ENCODE data around the gene REG3A. TPM values are rescaled to one million over a fixed set of nuclear protein-coding genes. Genes with fewer than 3 reads are reported as not detected.

The REG3A gene
- total RNA-seq: not detected

DNA sequence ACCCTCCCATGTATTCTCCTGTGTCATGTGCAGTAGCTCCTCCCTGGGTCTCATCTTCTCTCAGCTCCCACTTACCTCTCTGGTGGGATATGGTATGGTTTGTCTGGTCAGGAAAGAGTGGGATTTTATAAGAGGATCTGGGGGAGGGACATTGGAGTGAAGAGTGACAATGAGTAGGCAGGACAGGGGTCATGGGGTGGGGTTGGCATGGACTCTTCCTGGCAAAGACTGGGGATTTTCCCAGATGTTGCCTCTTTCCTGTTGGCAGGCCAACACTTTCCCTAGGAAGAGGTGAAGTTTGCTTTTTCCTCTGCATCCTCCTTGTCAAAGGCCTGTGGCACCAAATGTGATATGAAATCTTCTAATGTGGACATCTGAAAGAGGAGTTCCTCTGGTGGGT lies at the start of gene REG3A:
Gene REG3A (minus strand): TSS at position 101 of the 400 bp plus-strand sequence. CDS start 348 bp downstream, outside the sequence.
- Histone ChIP-seq H3K4me1 (ENCODE audit: insufficient read depth, low read length) (no peaks in the 10 kb centered on the region), H3K27me3 (ENCODE audit: insufficient read depth, low read length) (no peaks in the 10 kb centered on the region), H3K4me3 (ENCODE audit: low read length) (no peak within 1 kb of the TSS), H3K9me3 (ENCODE audit: low read depth, low read length) (no peaks in the 10 kb centered on the region)

- no peaks in the 10 kb centered on the region for H3K4me1 ChIP-seq (ENCODE audit: insufficient read depth, low read length)
- no peaks in the 10 kb centered on the region for H3K27me3 ChIP-seq (ENCODE audit: insufficient read depth, low read length)
- H3K9me3 ChIP-seq (ENCODE audit: low read depth, low read length): no peaks in the 10 kb centered on the region
- no peak overlapping the region for H3K4me3 ChIP-seq (ENCODE audit: low read length)
Measured at GRCh38 chr2:79200762-79201161, 41.2 kb upstream of the REG3A start.

GRCh38 chr2:79191816-79192215 lies 32.3 kb upstream of the REG3A start:
- Histone ChIP-seq H3K27me3 (ENCODE audit: insufficient read depth, low read length) (no peaks in the 10 kb centered on the region), H3K9me3 (ENCODE audit: low read depth, low read length) (no peaks in the 10 kb centered on the region)

DNA sequence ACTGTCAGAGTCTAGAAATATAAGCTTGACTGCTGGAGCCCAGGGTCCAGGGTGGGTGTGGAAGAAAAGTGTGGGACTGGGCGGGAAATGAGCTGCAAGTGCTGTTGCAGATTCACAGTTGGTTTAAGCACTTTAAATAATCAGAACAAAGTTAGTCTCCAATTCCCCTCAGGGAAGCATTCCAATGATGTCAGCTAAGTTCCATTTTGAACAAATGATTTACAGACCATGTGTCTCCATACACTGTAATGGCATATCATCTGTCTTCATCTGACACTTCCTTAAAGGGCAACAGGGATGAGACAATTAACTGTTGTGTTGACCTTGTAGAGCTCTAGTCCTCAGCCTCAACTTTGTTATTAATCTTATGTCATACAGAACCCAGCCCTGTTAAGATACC lies 31.5 kb upstream of the REG3A start:
- no peaks in the 10 kb centered on the region for H3K27me3 ChIP-seq (ENCODE audit: insufficient read depth, low read length)
- no peaks in the 10 kb centered on the region for H3K4me1 ChIP-seq (ENCODE audit: insufficient read depth, low read length)
- no peaks in the 10 kb centered on the region for H3K9me3 ChIP-seq (ENCODE audit: low read depth, low read length)
- H3K4me3 ChIP-seq (ENCODE audit: low read length): no peak overlapping the region

More at GRCh38 chr2:79191816-79192215, 32.3 kb upstream of the REG3A start:
- no peak overlapping the region for H3K4me3 ChIP-seq (ENCODE audit: low read length)
- H3K4me1 ChIP-seq (ENCODE audit: insufficient read depth, low read length): no peaks in the 10 kb centered on the region

DNA sequence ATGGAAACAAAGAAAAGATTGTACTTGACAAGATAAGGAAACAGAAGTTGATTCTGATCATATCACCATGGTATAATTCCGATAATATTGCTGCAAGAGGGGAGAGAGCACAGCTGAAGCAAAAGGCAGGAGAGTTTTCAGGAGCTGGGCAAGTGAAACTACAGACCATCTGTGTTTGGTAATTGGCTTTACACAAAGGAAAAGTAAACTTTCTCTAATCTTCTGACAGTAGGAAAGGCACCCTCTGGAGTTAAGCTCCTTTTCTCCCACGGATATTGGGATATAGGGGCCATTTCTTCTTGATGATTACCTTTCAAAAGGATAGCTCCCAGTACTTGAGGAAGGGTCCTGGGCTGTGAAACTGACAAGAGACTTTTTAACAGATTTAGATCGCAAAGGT lies 29.9 kb upstream of the REG3A start:
- no peaks in the 10 kb centered on the region for H3K9me3 ChIP-seq (ENCODE audit: low read depth, low read length)
- H3K4me3 ChIP-seq (ENCODE audit: low read length): no peak overlapping the region
- H3K4me1 ChIP-seq (ENCODE audit: insufficient read depth, low read length): no peaks in the 10 kb centered on the region
- H3K27me3 ChIP-seq (ENCODE audit: insufficient read depth, low read length): no peaks in the 10 kb centered on the region

DNA sequence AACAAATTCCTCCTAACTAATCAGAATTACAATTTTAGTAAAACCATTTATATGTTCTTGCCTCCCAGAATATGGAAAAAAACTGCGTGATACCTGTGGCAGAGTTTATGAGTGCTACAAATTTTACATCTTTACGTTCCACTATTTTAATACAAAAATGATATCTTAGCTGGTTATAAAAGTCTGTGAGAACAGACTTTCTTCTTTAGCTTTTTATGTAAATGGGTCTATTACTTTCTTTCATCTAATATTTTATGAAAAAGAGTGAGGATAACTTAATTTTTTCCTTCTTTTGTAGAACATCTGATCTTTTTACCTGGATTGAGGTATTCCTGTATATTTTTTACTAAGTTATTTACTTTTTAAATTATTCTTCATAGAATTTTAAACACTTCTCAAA lies 22.1 kb upstream of the REG3A start:
- H3K4me1 ChIP-seq (ENCODE audit: insufficient read depth, low read length): no peaks in the 10 kb centered on the region
- H3K4me3 ChIP-seq (ENCODE audit: low read length): no peak overlapping the region
- H3K27me3 ChIP-seq (ENCODE audit: insufficient read depth, low read length): no peaks in the 10 kb centered on the region
- peaks cover 6% of the 10 kb centered on the region for H3K9me3 ChIP-seq (ENCODE audit: low read depth, low read length)

- peaks cover 6% of the 10 kb centered on the region for H3K9me3 ChIP-seq (ENCODE audit: low read depth, low read length)
- H3K27me3 ChIP-seq (ENCODE audit: insufficient read depth, low read length): no peaks in the 10 kb centered on the region
- no peak overlapping the region for H3K4me3 ChIP-seq (ENCODE audit: low read length)
Measured at GRCh38 chr2:79180092-79180491, 20.5 kb upstream of the REG3A start.

DNA sequence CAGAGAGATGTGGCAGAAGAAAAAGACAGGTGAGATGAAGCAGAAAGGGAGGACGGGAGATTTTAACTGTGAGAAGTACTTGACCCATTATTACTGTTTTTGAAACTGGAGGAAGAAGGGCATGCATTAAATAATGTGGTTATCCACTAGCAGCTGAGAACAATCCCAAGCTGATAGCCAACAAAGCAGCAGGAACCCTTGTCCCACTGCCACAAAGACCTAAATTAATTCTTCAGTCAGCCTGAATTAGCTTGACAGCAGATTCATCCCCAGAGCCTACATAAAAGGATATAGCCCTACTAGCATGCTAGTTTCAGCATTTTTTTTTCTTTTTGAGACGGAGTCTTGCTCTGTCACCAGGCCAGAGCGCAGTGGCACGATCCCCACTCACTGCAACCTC lies 19.5 kb upstream of the REG3A start:
- H3K4me1 ChIP-seq (ENCODE audit: insufficient read depth, low read length): no peaks in the 10 kb centered on the region
- peaks cover 6% of the 10 kb centered on the region for H3K9me3 ChIP-seq (ENCODE audit: low read depth, low read length)
- H3K27me3 ChIP-seq (ENCODE audit: insufficient read depth, low read length): no peaks in the 10 kb centered on the region
- H3K4me3 ChIP-seq (ENCODE audit: low read length): no peak overlapping the region

More at GRCh38 chr2:79180092-79180491, 20.5 kb upstream of the REG3A start:
- H3K4me1 ChIP-seq (ENCODE audit: insufficient read depth, low read length): no peaks in the 10 kb centered on the region

DNA sequence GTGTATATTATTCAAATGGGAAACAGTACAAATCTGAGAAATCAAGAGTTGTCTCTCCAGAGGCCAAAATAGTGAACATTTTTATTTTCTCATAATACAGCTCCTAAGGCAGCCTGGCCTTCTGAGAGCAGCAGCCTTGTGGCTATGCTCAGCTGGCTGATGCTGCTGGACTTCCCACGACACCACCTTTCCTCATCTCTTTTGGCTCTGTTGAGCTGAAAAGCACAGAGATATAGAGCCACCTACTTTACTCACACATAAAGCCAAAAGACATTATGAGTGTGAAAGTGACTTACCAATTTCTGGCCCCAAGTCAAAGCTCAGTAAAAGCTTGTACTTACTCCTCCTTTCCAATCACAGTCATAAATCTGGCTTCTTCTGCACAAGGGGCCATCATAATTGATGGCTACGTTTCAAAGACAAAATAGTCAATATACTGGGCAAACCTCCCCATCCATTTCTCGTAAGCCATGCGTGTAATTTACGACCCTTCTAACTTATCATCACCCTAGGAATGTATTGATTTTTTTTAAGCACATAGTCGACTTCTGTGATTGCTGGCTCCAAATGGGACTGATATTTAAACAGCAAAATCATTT lies 18.6 kb upstream of the REG3A start:
- Histone ChIP-seq H3K9me3 (ENCODE audit: low read depth, low read length) (peaks cover 6% of the 10 kb centered on the region), H3K27me3 (ENCODE audit: insufficient read depth, low read length) (no peaks in the 10 kb centered on the region), H3K4me1 (ENCODE audit: insufficient read depth, low read length) (no peaks in the 10 kb centered on the region), H3K4me3 (ENCODE audit: low read length) (no peak overlapping the region)

DNA sequence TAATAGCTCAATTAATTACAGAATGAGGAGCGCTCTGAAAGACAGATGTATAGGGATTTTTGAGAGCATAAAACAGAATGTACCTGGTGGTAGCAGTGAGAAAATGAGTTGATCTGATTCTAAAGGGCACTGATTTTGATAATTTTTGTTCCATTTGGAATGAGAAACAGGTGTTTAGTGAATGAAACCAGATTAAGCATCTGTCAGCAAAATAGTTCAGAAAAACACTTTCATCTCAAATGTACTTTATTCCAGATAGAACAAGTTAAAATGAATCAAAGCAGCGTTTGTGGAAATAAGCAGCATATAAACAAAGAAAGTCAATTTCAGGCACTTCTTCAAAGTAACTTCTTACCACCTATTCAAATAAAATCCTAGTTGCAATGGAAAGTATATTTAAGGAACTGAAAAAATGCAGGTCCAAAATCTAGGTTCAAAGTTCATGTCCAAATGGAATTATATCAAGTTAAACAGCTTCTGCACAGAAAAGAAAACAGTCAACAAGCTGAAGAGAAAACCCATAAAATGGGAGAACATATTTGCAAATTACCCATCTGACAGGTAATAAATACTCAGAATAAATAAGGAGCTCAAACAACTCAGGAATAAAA lies 11.9 kb upstream of the REG3A start:
- H3K9me3 ChIP-seq (ENCODE audit: low read depth, low read length): no peaks in the 10 kb centered on the region
- no peak overlapping the region for H3K4me3 ChIP-seq (ENCODE audit: low read length)
- H3K4me1 ChIP-seq (ENCODE audit: insufficient read depth, low read length): no peaks in the 10 kb centered on the region
- no peaks in the 10 kb centered on the region for H3K27me3 ChIP-seq (ENCODE audit: insufficient read depth, low read length)

DNA sequence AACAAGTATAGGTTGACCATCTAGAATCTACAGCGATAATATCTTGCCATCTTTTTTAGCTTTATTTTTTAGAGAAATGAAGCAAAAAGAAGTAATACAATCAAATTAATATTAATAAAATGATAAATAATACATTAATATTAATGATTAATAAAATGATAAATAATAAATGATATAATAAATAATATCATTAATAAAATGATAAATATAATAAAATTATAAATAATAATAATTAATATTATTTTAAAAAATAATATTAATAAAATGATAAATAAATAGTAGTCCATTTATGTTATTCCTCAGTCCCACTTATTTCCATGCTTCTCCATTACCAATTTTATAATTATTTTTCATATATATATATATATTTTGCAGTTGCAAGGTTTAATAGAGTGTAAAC lies 3.2 kb upstream of the REG3A start:
- Histone ChIP-seq H3K4me1 (ENCODE audit: insufficient read depth, low read length) (no peaks in the 10 kb centered on the region), H3K4me3 (ENCODE audit: low read length) (no peak overlapping the region), H3K9me3 (ENCODE audit: low read depth, low read length) (no peaks in the 10 kb centered on the region), H3K27me3 (ENCODE audit: insufficient read depth, low read length) (no peaks in the 10 kb centered on the region)

DNA sequence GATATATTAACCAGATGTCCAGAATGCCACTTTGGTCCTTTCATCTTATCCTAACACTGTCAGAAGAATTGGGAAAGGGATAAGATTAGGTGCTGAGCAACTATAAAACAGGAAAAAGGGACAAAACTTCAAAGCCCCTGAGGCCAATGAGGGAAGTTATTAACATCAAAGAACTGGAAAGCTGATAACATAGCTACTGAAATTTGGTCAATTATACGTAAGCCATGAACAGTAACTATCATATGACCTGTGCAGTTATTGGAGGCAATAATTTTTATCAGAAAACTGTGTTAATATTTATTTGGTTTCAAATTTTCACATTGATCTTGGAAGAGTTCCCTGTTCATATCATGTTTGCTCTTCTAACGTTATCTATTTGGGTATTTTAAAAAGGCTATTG lies 2.6 kb upstream of the REG3A start:
- no peak overlapping the region for H3K4me3 ChIP-seq (ENCODE audit: low read length)
- H3K27me3 ChIP-seq (ENCODE audit: insufficient read depth, low read length): no peaks in the 10 kb centered on the region
- no peaks in the 10 kb centered on the region for H3K9me3 ChIP-seq (ENCODE audit: low read depth, low read length)
- H3K4me1 ChIP-seq (ENCODE audit: insufficient read depth, low read length): no peaks in the 10 kb centered on the region

DNA sequence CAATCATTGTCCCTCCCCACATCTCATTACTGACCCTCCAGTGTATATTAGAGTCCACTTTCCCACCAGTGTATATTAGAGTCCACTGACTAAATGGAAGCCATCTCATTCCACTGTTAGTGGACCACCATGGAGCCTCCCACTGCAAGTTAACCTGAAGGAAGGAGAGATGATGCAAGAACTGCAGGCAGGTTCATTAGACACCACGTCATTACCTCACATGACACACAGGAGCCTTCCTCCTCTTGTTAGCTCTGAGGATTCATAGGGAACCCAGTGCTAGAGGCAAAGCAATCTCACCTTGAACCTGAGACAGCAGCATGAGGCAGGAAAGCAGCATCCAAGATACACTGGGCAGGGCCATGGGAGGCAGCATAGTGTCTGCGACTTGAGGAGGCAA lies 523 bp downstream of the REG3A start:
- Histone ChIP-seq H3K9me3 (ENCODE audit: low read depth, low read length) (no peaks in the 10 kb centered on the region), H3K27me3 (ENCODE audit: insufficient read depth, low read length) (no peaks in the 10 kb centered on the region), H3K4me1 (ENCODE audit: insufficient read depth, low read length) (no peaks in the 10 kb centered on the region), H3K4me3 (ENCODE audit: low read length) (no peak overlapping the region)

- Histone ChIP-seq H3K9me3 (ENCODE audit: low read depth, low read length) (no peaks in the 10 kb centered on the region), H3K4me3 (ENCODE audit: low read length) (no peak overlapping the region), H3K4me1 (ENCODE audit: insufficient read depth, low read length) (no peaks in the 10 kb centered on the region), H3K27me3 (ENCODE audit: insufficient read depth, low read length) (no peaks in the 10 kb centered on the region)
Measured at GRCh38 chr2:79155826-79156476, 3.6 kb downstream of the REG3A start.

GRCh38 chr2:79139423-79139822 lies 20.1 kb downstream of the REG3A start:
- Histone ChIP-seq H3K27me3 (ENCODE audit: insufficient read depth, low read length) (no peaks in the 10 kb centered on the region), H3K4me3 (ENCODE audit: low read length) (no peak overlapping the region), H3K4me1 (ENCODE audit: insufficient read depth, low read length) (no peaks in the 10 kb centered on the region), H3K9me3 (ENCODE audit: low read depth, low read length) (no peaks in the 10 kb centered on the region)

DNA sequence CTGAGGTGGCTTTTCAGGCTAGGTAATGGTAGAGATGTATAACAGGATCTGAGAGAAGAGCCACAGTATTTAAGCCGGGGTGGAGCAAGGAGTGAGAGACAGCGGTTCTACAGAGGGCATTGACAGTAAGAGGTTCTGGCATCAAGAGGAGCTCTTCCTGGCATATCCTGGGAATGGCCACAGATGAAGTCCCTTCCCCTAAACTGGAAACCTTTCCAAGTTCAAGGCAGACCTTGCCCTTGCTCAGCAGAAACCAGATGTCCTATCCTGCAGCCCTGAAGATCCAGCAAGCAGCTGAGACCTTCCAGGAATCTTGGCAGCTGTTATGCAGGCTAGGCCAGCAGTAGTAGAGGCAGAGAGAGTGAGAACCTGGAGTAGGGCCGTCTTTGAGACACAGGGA lies 21.2 kb downstream of the REG3A start:
- no peaks in the 10 kb centered on the region for H3K9me3 ChIP-seq (ENCODE audit: low read depth, low read length)
- no peak overlapping the region for H3K4me3 ChIP-seq (ENCODE audit: low read length)
- H3K4me1 ChIP-seq (ENCODE audit: insufficient read depth, low read length): no peaks in the 10 kb centered on the region
- no peaks in the 10 kb centered on the region for H3K27me3 ChIP-seq (ENCODE audit: insufficient read depth, low read length)

All from mononuclear cell (primary cell).